Measurements from ENCODE around the gene ZAR1L.

- TF ChIP-seq EZH2phosphoT487 (IDR thresholded peaks at IDR 0.05; ENCODE audit: insufficient read depth, low read depth) = no peak
- no peak for TF ChIP-seq EZH2 (IDR thresholded peaks at IDR 0.05; ENCODE audit: insufficient read depth, poor library complexity, severe bottlenecking)
Measured at GRCh38 chr13:32262619-32263018, 52.5 kb downstream of the ZAR1L start.
